ENCODE measurements around the gene NRP1. TPM values are rescaled to one million over a fixed set of nuclear protein-coding genes. Genes with fewer than 3 reads are reported as not detected.
A peak's percentile ranks its signal among the peaks of the same experiment; 100 is the strongest.

NRP1 gene
- total RNA-seq, 1 donor from 2014 or later = 486 TPM

GRCh38 chr10:33187427-33187999 is 147.0 kb downstream of the NRP1 start:
- H3K27ac Mint-ChIP-seq (ENCODE audit: unreplicated experiment) = peak overlapping the region; percentile 45
- H3K4me3 Mint-ChIP-seq (ENCODE audit: unreplicated experiment) = peak overlapping the region; percentile 47
- peaks cover 66% of the 10 kb centered on the region for H3K36me3 Mint-ChIP-seq (ENCODE audit: low read depth, unreplicated experiment)
- no peak for TF ChIP-seq CTCF (IDR thresholded peaks at IDR 0.05; ENCODE audit: unreplicated experiment)
- H3K27me3 Mint-ChIP-seq (ENCODE audit: unreplicated experiment) = peaks cover 24% of the 10 kb centered on the region
- no peaks in the 10 kb centered on the region for H3K9me3 Mint-ChIP-seq (ENCODE audit: unreplicated experiment)
- no peak for DNase-seq (ENCODE audit: low spot score)
- H3K4me1 Mint-ChIP-seq (ENCODE audit: unreplicated experiment) = peaks cover 15% of the 10 kb centered on the region

- Mint-ChIP-seq H3K9me3 (ENCODE audit: unreplicated experiment) (no peaks in the 10 kb centered on the region), H3K36me3 (ENCODE audit: low read depth, unreplicated experiment) (peaks cover 68% of the 10 kb centered on the region), H3K27me3 (ENCODE audit: unreplicated experiment) (peaks cover 25% of the 10 kb centered on the region), H3K4me1 (ENCODE audit: unreplicated experiment) (peaks cover 8% of the 10 kb centered on the region), H3K27ac (ENCODE audit: unreplicated experiment) (no peak overlapping the region), H3K4me3 (ENCODE audit: unreplicated experiment) (no peak overlapping the region)
- no peak for DNase-seq (ENCODE audit: low spot score)
- TF ChIP-seq CTCF (IDR thresholded peaks at IDR 0.05; ENCODE audit: unreplicated experiment) = no peak
Observed at GRCh38 chr10:33186150-33186549, 148.3 kb downstream of the NRP1 start.

- peaks cover 74% of the 10 kb centered on the region for H3K36me3 Mint-ChIP-seq (ENCODE audit: low read depth, unreplicated experiment)
- DNase-seq (ENCODE audit: low spot score) = no peak
- no peak overlapping the region for H3K4me3 Mint-ChIP-seq (ENCODE audit: unreplicated experiment)
- peaks cover 5% of the 10 kb centered on the region for H3K4me1 Mint-ChIP-seq (ENCODE audit: unreplicated experiment)
- no peak overlapping the region for H3K27ac Mint-ChIP-seq (ENCODE audit: unreplicated experiment)
- no peaks in the 10 kb centered on the region for H3K9me3 Mint-ChIP-seq (ENCODE audit: unreplicated experiment)
- peaks cover 18% of the 10 kb centered on the region for H3K27me3 Mint-ChIP-seq (ENCODE audit: unreplicated experiment)
- TF ChIP-seq CTCF (IDR thresholded peaks at IDR 0.05; ENCODE audit: unreplicated experiment) = no peak
Observed at GRCh38 chr10:33183655-33184054, 150.8 kb downstream of the NRP1 start.

- no peaks in the 10 kb centered on the region for H3K9me3 Mint-ChIP-seq (ENCODE audit: unreplicated experiment)
- peak overlapping the region; percentile 57 for H3K27ac Mint-ChIP-seq (ENCODE audit: unreplicated experiment)
- H3K4me1 Mint-ChIP-seq (ENCODE audit: unreplicated experiment) = peaks cover 9% of the 10 kb centered on the region
- TF ChIP-seq CTCF (IDR thresholded peaks at IDR 0.05; ENCODE audit: unreplicated experiment) = no peak
- peaks cover 59% of the 10 kb centered on the region for H3K36me3 Mint-ChIP-seq (ENCODE audit: low read depth, unreplicated experiment)
- no peak for DNase-seq (ENCODE audit: low spot score)
- H3K27me3 Mint-ChIP-seq (ENCODE audit: unreplicated experiment) = peaks cover 10% of the 10 kb centered on the region
- peak overlapping the region; percentile 63 for H3K4me3 Mint-ChIP-seq (ENCODE audit: unreplicated experiment)
Observed at GRCh38 chr10:33180921-33181320, 153.5 kb downstream of the NRP1 start.

GRCh38 chr10:33180390-33180789 is 154.1 kb downstream of the NRP1 start:
- Mint-ChIP-seq H3K36me3 (ENCODE audit: low read depth, unreplicated experiment) (peaks cover 54% of the 10 kb centered on the region), H3K4me3 (ENCODE audit: unreplicated experiment) (peak overlapping the region; percentile 63), H3K27ac (ENCODE audit: unreplicated experiment) (peak overlapping the region; percentile 57), H3K4me1 (ENCODE audit: unreplicated experiment) (peaks cover 9% of the 10 kb centered on the region), H3K9me3 (ENCODE audit: unreplicated experiment) (no peaks in the 10 kb centered on the region), H3K27me3 (ENCODE audit: unreplicated experiment) (peaks cover 10% of the 10 kb centered on the region)
- no peak for DNase-seq (ENCODE audit: low spot score)
- TF ChIP-seq CTCF (IDR thresholded peaks at IDR 0.05; ENCODE audit: unreplicated experiment) = no peak
